Common myeloid progenitor, CD34-positive (primary cell): ENCODE data around the gene ABLIM2.

ENCODE experiments used
- CTCF ChIA-PET: fragments of 350-600 bp; sonication (Branson Sonifier 250); formaldehyde crosslinking; loops from one replicate; lab custom pipeline; 2021; ENCODE audit warnings: antibody characterized with exemption; lab: Charles Lee
- POLR2A ChIA-PET: fragments of 350-600 bp; sonication (Branson Sonifier 250); formaldehyde crosslinking; loops from one replicate; lab custom pipeline; 2021; ENCODE audit warnings: antibody characterized with exemption; lab: Charles Lee
- DNase-seq, 3 donors: peaks; one replicate each; pipeline versions ENCODE4 v3.0.0 to v3.0.0-alpha.2; 2013
- H3K27ac ChIP-seq, 2 experiments: 1 replicate in 1 of 2; 2 replicates in 1 of 2; pipeline ENCODE4 v1.7.0; 2013; ENCODE audit warnings: inconsistent platforms in 2 of 2, low read length in 2 of 2, mild to moderate bottlenecking in 2 of 2, low read depth in 1 of 2, moderate library complexity in 1 of 2; ENCODE audit not compliant: severe bottlenecking in 2 of 2, insufficient read depth in 1 of 2, poor library complexity in 1 of 2
- H3K27me3 ChIP-seq, 5 experiments: replicated peaks in 2 of 5; 1 replicate in 3 of 5; 2 replicates in 2 of 5; pipeline versions ENCODE4 v1.6.1 to v1.7.0; 2013; ENCODE audit warnings: low read length in 4 of 5, mild to moderate bottlenecking in 2 of 5, moderate library complexity in 2 of 5, inconsistent platforms in 1 of 5; ENCODE audit not compliant: insufficient read depth in 5 of 5, control insufficient read depth in 4 of 5
- H3K36me3 ChIP-seq, 4 experiments: 1 replicate in 2 of 4; 2 replicates in 2 of 4; pipeline versions ENCODE4 v1.6.1 to v1.7.0; 2013; ENCODE audit warnings: low read length in 3 of 4, control low read depth in 1 of 4, mild to moderate bottlenecking in 1 of 4; ENCODE audit not compliant: control insufficient read depth in 4 of 4, insufficient read depth in 4 of 4
- H3K4me1 ChIP-seq, 4 experiments: 1 replicate in 3 of 4; 2 replicates in 1 of 4; pipeline versions ENCODE4 v1.6.1 to v1.7.1; 2013; ENCODE audit warnings: low read length in 3 of 4, mild to moderate bottlenecking in 3 of 4, control low read depth in 1 of 4, inconsistent platforms in 1 of 4, moderate library complexity in 1 of 4; ENCODE audit not compliant: control insufficient read depth in 4 of 4, insufficient read depth in 4 of 4; ENCODE audit errors: control extremely low read depth in 1 of 4
- H3K4me3 ChIP-seq, 7 experiments: 1 replicate in 4 of 7; 2 replicates in 3 of 7; pipeline versions ENCODE4 v1.5.1 to v1.7.0; 2013; ENCODE audit warnings: mild to moderate bottlenecking in 7 of 7, low read length in 6 of 7, moderate library complexity in 6 of 7, inconsistent platforms in 2 of 7, low read depth in 2 of 7, control low read depth in 1 of 7; ENCODE audit not compliant: insufficient read depth in 4 of 7, control insufficient read depth in 1 of 7; ENCODE audit errors: extremely low read depth in 1 of 7
- H3K9me3 ChIP-seq, 5 experiments: 1 replicate in 4 of 5; 2 replicates in 1 of 5; pipeline versions ENCODE4 v1.6.1 to v1.7.1; 2013; ENCODE audit warnings: low read length in 4 of 5, mild to moderate bottlenecking in 2 of 5, inconsistent platforms in 1 of 5, low read depth in 1 of 5, moderate library complexity in 1 of 5; ENCODE audit not compliant: control insufficient read depth in 4 of 5, insufficient read depth in 2 of 5; ENCODE audit errors: control extremely low read depth in 1 of 5
- WGBS: methylation state at CpG from one replicate; pipeline ENCODE4 v1.1.5; 2013; ENCODE audit not compliant: insufficient coverage; 5-methylcytosine and 5-hydroxymethylcytosine counted together

ABLIM2 gene

DNA sequence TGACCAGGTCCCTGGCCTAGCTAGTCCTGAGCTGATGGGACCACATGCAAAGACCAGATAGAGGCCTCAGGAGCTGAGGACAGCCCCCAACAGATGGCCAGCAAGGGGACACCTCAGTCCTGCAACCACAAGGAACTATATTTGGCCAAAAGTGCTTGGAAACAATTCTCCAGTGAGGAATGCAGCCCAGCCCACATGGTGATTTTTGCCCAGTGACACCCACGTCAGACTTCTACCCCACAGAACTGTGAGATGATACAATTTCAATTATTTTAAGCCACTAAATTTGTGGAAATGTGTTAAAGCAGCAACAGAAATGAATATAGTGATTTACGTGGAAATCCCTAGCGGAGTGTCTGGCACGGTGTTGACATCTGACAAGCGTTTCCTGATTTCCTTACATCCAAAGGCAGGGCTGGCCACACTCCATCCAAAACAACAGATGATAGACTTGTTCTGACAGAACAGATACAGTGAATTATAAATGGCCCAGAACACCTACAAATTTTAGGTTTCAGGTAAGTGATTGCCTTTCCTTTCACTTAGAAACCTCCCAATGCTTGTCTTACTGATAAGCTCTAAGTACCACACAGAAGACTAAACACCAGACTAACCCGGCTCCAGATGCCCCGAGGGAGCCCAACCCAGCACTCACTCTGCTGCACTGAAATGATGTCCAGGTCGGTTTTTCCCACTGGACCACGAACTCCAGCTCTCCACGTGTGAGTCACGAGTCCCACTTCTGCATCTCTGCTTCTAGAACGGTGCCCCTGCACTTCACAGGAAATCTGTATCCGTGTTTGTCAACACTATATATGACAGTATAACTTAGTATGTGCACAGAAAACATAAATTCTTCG is 224.7 kb downstream of the ABLIM2 start:
- CTCF ChIA-PET: interaction anchor here (1.3 kb wide), 1 partner anchor 14 kb away, joined by 3 read pairs; no protein-coding TSS in a partner anchor
- Histone ChIP-seq H3K27ac (no peak overlapping the region), H3K36me3 (no peaks in the 10 kb centered on the region), H3K9me3 (peaks cover 0 to 7% (median 0%) of the 10 kb centered on the region in 5 experiments), H3K27me3 (peaks cover 20 to 85% (median 38%) of the 10 kb centered on the region in 5 experiments), H3K4me3 (no peak overlapping the region), H3K4me1 (peaks cover 0 to 2% (median 0%) of the 10 kb centered on the region in 4 experiments)
- no peak for DNase-seq
- POLR2A ChIA-PET: no interaction called here
- WGBS: 93% methylated on average over 8 of the region's 14 CpGs

DNA sequence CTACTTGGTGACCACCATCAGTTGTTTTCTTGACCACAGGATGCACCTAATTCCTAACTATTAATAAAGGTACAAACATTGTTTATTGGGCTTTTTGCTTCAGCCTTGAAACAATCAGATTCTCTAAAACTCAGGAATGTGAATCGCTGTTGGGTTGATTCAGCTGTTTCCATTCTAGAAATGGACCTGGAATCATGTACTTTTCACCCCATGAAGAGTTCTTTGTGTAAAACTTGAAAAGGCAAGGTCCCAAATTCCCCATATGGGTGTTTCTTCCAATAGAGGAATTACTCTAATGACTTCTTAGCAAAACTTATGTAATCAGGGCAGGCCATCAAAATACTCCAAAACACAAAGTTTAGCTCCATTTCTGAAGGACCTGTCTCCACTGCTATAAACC is 226.3 kb downstream of the ABLIM2 start:
- Histone ChIP-seq H3K27ac (no peak overlapping the region), H3K36me3 (no peaks in the 10 kb centered on the region), H3K9me3 (peaks cover 0 to 7% (median 0%) of the 10 kb centered on the region in 5 experiments), H3K4me3 (no peak overlapping the region), H3K27me3 (peaks cover 12 to 77% (median 29%) of the 10 kb centered on the region in 5 experiments), H3K4me1 (no peaks in the 10 kb centered on the region)
- DNase-seq: no peak
- CTCF ChIA-PET: interaction anchor here (1.3 kb wide), 1 partner anchor 16 kb away, joined by 3 read pairs; no protein-coding TSS in a partner anchor
- 100% methylated on average over 1 of the region's 1 CpG for WGBS
- POLR2A ChIA-PET: interaction anchor here (0.6 kb wide), 1 partner anchor 27 kb away, joined by 3 read pairs; no protein-coding TSS in a partner anchor

DNA sequence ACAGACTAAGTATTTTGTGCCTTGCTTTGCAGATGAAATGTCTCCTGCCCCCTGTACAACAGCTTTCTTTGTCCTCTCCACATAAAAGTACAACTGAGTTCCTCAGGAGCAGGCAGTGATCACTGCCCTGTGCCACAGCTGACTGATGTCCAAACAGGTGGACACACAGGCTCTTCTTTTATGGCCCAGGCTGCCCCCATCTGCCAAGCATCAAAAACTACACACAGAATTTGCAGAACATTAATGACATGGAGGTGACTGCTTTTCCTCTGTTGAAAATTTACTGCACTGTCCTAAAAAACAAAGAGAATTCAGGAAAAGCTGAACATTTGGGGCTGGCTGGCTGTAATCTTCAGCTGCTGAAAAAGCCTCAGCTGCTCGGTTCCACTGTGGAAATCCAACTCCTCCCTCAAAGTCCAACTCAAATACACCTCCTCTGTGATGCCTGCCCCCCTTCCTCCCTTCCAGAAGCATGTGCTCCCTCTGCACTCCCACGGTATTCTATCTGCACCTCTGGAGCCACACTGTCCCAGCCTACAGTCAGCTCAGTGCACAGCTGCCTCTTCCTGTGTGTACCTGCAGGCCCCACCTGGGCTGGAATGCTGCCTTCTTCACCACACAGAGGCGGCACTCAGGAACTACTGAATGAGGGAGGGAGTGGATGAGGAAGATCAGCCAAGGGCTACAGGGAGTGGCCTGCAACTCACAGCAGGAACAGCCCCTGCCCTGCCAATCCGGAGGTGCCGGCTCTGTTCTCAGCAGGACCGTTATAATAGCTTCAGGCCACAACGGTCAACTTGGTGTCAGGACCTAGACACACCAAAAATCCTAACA is 229.3 kb downstream of the ABLIM2 start:
- WGBS: 35% methylated on average over 5 of the region's 7 CpGs
- Histone ChIP-seq H3K4me3 (no peak overlapping the region), H3K9me3 (peaks cover 0 to 11% (median 4%) of the 10 kb centered on the region in 5 experiments), H3K36me3 (no peaks in the 10 kb centered on the region), H3K27me3 (peaks cover 10 to 73% (median 15%) of the 10 kb centered on the region in 5 experiments), H3K27ac (no peak overlapping the region), H3K4me1 (no peaks in the 10 kb centered on the region)
- ChIA-PET POLR2A (no interaction called here), CTCF (no interaction called here)
- DNase-seq: no peak

DNA sequence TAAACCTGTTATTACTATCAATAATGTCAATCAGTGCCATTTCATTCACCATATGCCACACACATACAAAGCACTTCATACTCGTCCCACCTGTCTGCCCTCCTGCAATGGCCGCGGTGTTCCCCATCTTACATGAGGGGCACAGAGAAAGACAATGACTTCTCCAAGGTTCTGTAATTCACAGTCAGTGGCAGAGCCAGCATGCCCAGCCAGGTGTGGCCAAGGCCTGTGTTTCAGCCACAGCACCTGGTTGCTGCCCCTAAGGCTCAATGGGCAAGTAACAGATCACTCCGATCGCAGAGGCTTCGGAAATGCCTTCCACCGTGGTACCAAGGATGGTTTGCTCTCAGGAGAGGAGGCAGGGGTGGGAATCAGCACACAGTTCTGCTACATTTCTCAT is 229.9 kb downstream of the ABLIM2 start:
- POLR2A ChIA-PET: no interaction called here
- CTCF ChIA-PET: interaction anchor here (0.6 kb wide), 1 partner anchor 687 kb away, joined by 3 read pairs; no protein-coding TSS in a partner anchor
- H3K4me3 ChIP-seq: no peak overlapping the region
- WGBS: 77% methylated on average over 7 of the region's 7 CpGs
- no peak overlapping the region for H3K27ac ChIP-seq
- H3K9me3 ChIP-seq: peaks cover 0 to 7% (median 4%) of the 10 kb centered on the region in 5 experiments
- DNase-seq: no peak
- H3K4me1 ChIP-seq: no peaks in the 10 kb centered on the region
- no peaks in the 10 kb centered on the region for H3K36me3 ChIP-seq
- peaks cover 10 to 71% (median 13%) of the 10 kb centered on the region in 5 experiments for H3K27me3 ChIP-seq

DNA sequence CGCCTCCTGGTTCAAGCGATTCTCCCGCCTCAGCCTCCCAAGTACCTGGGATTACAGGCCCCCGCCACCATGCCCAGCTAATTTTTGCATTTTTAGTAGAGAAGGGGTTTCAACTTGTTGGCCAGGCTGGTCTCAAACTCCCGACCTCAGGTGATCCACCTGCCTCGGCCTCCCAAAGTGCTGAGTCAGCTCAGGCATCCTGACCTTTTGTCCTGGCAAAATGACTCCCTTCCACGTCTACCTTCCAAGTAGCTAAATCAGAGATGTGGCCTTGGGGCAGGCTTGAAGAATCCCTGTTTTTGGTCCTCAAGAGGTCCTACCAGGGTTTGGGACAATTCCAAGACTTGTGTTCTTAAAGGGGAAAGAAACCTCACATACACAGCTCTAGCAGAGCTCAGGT is 231.8 kb downstream of the ABLIM2 start:
- Histone ChIP-seq H3K36me3 (no peaks in the 10 kb centered on the region), H3K9me3 (peaks cover 0 to 4% (median 4%) of the 10 kb centered on the region in 5 experiments), H3K27me3 (peaks cover 7 to 58% (median 12%) of the 10 kb centered on the region in 5 experiments), H3K4me1 (no peaks in the 10 kb centered on the region), H3K27ac (no peak overlapping the region), H3K4me3 (no peak overlapping the region)
- ChIA-PET CTCF (interaction anchor here (0.6 kb wide), 1 partner anchor 28 kb away, joined by 3 read pairs; no protein-coding TSS in a partner anchor), POLR2A (no interaction called here)
- DNase-seq: no peak
- 96% methylated on average over 7 of the region's 7 CpGs for WGBS

DNA sequence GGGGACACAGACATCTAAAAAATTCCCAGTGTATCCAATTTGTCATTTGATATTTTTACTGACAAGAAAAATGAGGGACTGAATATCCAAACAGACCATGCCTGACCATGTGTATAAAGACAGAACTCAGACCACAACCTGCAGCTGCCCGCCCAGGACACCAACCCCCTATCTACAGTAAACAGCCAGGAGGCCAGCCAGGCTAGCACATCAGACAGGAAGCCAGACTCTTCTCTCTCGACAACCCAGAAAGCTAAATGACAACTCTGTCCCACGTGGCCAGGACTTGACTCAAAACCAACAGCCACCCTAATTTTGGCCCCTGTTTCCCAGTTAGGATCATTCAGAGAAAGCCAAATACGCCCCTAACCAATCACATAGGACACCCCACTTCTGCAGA is 234.0 kb downstream of the ABLIM2 start:
- Histone ChIP-seq H3K4me3 (no peak overlapping the region), H3K4me1 (no peaks in the 10 kb centered on the region), H3K36me3 (no peaks in the 10 kb centered on the region), H3K27me3 (peaks cover 3 to 41% (median 10%) of the 10 kb centered on the region in 5 experiments), H3K9me3 (peaks cover 0 to 4% (median 4%) of the 10 kb centered on the region in 5 experiments), H3K27ac (no peak overlapping the region)
- no peak for DNase-seq
- ChIA-PET POLR2A (no interaction called here), CTCF (no interaction called here)
- 96% methylated on average over 3 of the region's 4 CpGs for WGBS
